NCI-H1417 (cell line): ENCODE results near the gene FLT1.
A peak's percentile ranks its signal among the peaks of the same experiment; 100 is the strongest.

Source experiments
- DNase-seq, 3 experiments: peaks; one replicate each; lab custom pipeline; 2025; lab: John Stamatoyannopoulos, UW

FLT1 gene

GRCh38 chr13:28494778-28495537, at the start of gene FLT1:
Gene FLT1, minus strand, starts transcription at chr13:28495128. Its CDS starts 285 bp downstream, at chr13:28494843.
- no peak for DNase-seq

- no peak for DNase-seq
Measured at GRCh38 chr13:28544026-28544425, 49.1 kb upstream of the FLT1 start.

GRCh38 chr13:28542804-28543203, 47.9 kb upstream of the FLT1 start:
- DNase-seq, result no peak

GRCh38 chr13:28541966-28542365, 47.0 kb upstream of the FLT1 start:
- DNase-seq, result no peak

GRCh38 chr13:28540612-28541011, 45.7 kb upstream of the FLT1 start:
- DNase-seq, result no peak

GRCh38 chr13:28539625-28540286, 44.8 kb upstream of the FLT1 start:
- no peak for DNase-seq

GRCh38 chr13:28538932-28539331, 44.0 kb upstream of the FLT1 start:
- DNase-seq, result no peak

GRCh38 chr13:28537171-28537570, 42.2 kb upstream of the FLT1 start:
- no peak for DNase-seq

- DNase-seq, result no peak
Measured at GRCh38 chr13:28536371-28536770, 41.4 kb upstream of the FLT1 start.

GRCh38 chr13:28535734-28536133, 40.8 kb upstream of the FLT1 start:
- no peak for DNase-seq

- no peak for DNase-seq
Measured at GRCh38 chr13:28534801-28535200, 39.9 kb upstream of the FLT1 start.

- DNase-seq, result no peak
Measured at GRCh38 chr13:28534210-28534609, 39.3 kb upstream of the FLT1 start.

- DNase-seq, result no peak
Measured at GRCh38 chr13:28533441-28534166, 38.7 kb upstream of the FLT1 start.

GRCh38 chr13:28533125-28533436, 38.2 kb upstream of the FLT1 start:
- no peak for DNase-seq

- no peak for DNase-seq
Measured at GRCh38 chr13:28532388-28533124, 37.6 kb upstream of the FLT1 start.

- no peak for DNase-seq
Measured at GRCh38 chr13:28531845-28532387, 37.0 kb upstream of the FLT1 start.

GRCh38 chr13:28531077-28531844, 36.3 kb upstream of the FLT1 start:
- DNase-seq, result peak in 1 of 3 experiments; percentile 15

GRCh38 chr13:28530729-28531076, 35.8 kb upstream of the FLT1 start:
- DNase-seq, result no peak

GRCh38 chr13:28529836-28530235, 34.9 kb upstream of the FLT1 start:
- no peak for DNase-seq

- DNase-seq, result no peak
Measured at GRCh38 chr13:28528848-28529247, 33.9 kb upstream of the FLT1 start.

GRCh38 chr13:28528388-28528787, 33.5 kb upstream of the FLT1 start:
- DNase-seq, result no peak
